Parathyroid adenoma (tissue), 2 donors: ENCODE data around the gene DEPDC7.
A peak's percentile ranks its signal among the peaks of the same experiment; 100 is the strongest.
"Not testable (repeated sequence)": the region's sequence is repeated elsewhere in the genome, so short reads cannot be mapped to it uniquely, and the experiment has no call there.

Experiments
- H2AFZ ChIP-seq: fragments of 300-600 bp; sonication (generic); one replicate; pipeline ENCODE4 v1.7.0; 2017; ENCODE audit warnings: antibody characterized with exemption, mild to moderate bottlenecking
- H3K27ac ChIP-seq: fragments of 300-600 bp; sonication (generic); one replicate; pipeline ENCODE4 v1.7.0; 2017
- H3K27me3 ChIP-seq: fragments of 300-600 bp; sonication (generic); one replicate; pipeline ENCODE4 v1.7.0; 2017; ENCODE audit warnings: low read length; ENCODE audit not compliant: control insufficient read depth, insufficient read depth
- H3K36me3 ChIP-seq: fragments of 300-600 bp; sonication (generic); one replicate; pipeline ENCODE4 v1.7.0; 2017; ENCODE audit warnings: low read length; ENCODE audit not compliant: control insufficient read depth, insufficient read depth
- H3K4me1 ChIP-seq: fragments of 300-600 bp; sonication (generic); one replicate; pipeline ENCODE4 v1.7.0; 2017; ENCODE audit warnings: control low read depth
- H3K4me2 ChIP-seq: fragments of 300-600 bp; sonication (generic); one replicate; pipeline ENCODE4 v1.7.0; 2017; ENCODE audit warnings: low read length
- H3K4me3 ChIP-seq: fragments of 300-600 bp; sonication (generic); one replicate; pipeline ENCODE4 v1.7.0; 2017; ENCODE audit warnings: low read depth, low read length
- H3K79me2 ChIP-seq: fragments of 300-600 bp; sonication (generic); one replicate; pipeline ENCODE4 v1.7.0; 2017; ENCODE audit warnings: control low read depth
- H3K9ac ChIP-seq: fragments of 300-600 bp; sonication (generic); one replicate; pipeline ENCODE4 v1.7.0; 2017; ENCODE audit warnings: mild to moderate bottlenecking
- H3K9me3 ChIP-seq: fragments of 300-600 bp; sonication (generic); one replicate; pipeline ENCODE4 v1.7.0; 2017; ENCODE audit warnings: low read length; ENCODE audit not compliant: control insufficient read depth
- TF ChIP-seq, protein P1 (sequence below): fragments of 300-600 bp; sonication (generic); IDR thresholded peaks from one replicate; pipeline ENCODE4 v1.7.0; 2017; ENCODE audit warnings: antibody characterized with exemption, mild to moderate bottlenecking
- donor health status: primary hyperparathyroidism.

DEPDC7 gene

DNA sequence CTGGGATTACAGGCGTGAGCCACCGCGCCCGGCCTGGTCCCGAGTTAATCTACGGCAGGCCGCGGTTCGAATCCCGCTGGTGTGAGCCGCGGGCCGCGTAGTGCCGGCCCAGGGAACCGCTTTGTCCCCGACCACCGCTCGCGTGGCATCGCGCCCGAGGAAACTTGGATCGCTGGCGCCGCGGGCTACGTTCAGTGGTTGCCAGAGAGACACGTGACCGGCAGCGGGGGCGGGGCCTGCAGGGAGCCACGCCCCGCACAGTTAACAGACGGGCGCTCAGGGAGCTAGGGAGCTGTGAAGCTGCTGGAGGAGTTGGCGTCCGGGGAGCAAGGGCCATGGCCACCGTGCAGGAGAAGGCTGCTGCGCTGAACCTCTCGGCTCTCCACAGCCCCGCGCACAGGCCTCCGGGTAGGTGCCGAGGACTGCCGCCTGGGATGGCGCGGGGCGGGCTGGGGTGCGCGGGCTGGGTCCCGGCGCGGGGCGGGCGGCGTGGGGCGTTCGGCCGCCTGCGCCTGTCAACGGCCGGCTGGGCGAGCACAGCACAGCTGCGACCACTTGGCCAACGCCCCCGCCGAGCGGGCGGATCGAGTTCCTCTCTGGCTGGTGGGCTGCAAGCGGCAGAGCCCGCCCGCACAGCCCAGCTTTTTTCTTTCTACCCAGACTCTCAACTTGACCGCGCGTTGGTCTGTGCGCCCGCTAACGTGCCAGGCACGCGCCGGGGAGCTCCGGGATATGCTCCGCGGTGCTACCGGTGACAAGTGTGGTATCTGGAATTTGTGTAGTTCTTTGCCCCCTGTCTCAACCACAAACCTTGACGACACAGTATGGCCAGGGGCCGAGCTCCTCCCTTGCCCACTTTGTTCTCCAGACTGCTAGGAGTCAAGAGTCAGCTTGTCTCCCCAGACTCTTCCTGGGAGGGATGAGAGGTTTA is at the start of gene DEPDC7:
DEPDC7 (plus strand) TSS at position 258 of the 931 bp plus-strand sequence; CDS start at position 336, 78 bp downstream.
- no peak within 1 kb of the TSS for H3K27ac ChIP-seq
- peak within 1 kb of the TSS; percentile 34 for H3K4me3 ChIP-seq
- TF ChIP-seq, protein P1, sequence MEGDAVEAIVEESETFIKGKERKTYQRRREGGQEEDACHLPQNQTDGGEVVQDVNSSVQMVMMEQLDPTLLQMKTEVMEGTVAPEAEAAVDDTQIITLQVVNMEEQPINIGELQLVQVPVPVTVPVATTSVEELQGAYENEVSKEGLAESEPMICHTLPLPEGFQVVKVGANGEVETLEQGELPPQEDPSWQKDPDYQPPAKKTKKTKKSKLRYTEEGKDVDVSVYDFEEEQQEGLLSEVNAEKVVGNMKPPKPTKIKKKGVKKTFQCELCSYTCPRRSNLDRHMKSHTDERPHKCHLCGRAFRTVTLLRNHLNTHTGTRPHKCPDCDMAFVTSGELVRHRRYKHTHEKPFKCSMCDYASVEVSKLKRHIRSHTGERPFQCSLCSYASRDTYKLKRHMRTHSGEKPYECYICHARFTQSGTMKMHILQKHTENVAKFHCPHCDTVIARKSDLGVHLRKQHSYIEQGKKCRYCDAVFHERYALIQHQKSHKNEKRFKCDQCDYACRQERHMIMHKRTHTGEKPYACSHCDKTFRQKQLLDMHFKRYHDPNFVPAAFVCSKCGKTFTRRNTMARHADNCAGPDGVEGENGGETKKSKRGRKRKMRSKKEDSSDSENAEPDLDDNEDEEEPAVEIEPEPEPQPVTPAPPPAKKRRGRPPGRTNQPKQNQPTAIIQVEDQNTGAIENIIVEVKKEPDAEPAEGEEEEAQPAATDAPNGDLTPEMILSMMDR = no peak

DNA sequence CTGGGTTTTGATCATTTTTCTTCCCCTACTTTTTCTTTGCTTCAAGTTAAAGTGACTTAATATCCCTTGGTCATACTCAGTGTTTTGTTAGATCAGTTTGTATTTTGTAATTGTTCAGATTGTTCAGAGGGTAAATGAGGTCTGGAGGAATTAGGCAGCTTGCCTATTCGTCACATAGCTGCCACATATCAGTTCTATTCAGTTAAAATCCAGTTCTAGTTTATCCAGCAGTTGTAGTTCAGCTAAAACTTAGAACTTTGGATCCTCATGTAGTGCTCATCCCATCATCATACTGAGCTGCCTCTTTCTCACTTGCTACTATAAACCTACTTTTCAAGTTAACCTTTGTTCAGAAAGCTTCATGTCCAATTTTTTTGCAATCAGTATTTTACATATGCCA is 47.1 kb upstream of the DEPDC7 start:
- no peak overlapping the region for H2AFZ ChIP-seq
- no peak overlapping the region for H3K9ac ChIP-seq
- H3K4me3 ChIP-seq = no peak overlapping the region
- no peak overlapping the region for H3K27ac ChIP-seq
- H3K27me3 ChIP-seq = no peaks in the 10 kb centered on the region
- H3K4me1 ChIP-seq = no peaks in the 10 kb centered on the region
- TF ChIP-seq, protein P1 = no peak
- H3K79me2 ChIP-seq = no peaks in the 10 kb centered on the region
- no peaks in the 10 kb centered on the region for H3K36me3 ChIP-seq
- H3K9me3 ChIP-seq = no peaks in the 10 kb centered on the region
- no peak overlapping the region for H3K4me2 ChIP-seq

More for the DNA sequence above, at the start of gene DEPDC7:
- peak within 1 kb of the TSS; percentile 80 for H2AFZ ChIP-seq
- H3K4me2 ChIP-seq = peak within 1 kb of the TSS; percentile 51
- H3K9me3 ChIP-seq = no peaks in the 10 kb centered on the region
- no peaks in the 10 kb centered on the region for H3K4me1 ChIP-seq
- no peaks in the 10 kb centered on the region for H3K27me3 ChIP-seq
- no peak within 1 kb of the TSS for H3K9ac ChIP-seq
- H3K79me2 ChIP-seq = no peaks in the 10 kb centered on the region
- no peaks in the 10 kb centered on the region for H3K36me3 ChIP-seq

DNA sequence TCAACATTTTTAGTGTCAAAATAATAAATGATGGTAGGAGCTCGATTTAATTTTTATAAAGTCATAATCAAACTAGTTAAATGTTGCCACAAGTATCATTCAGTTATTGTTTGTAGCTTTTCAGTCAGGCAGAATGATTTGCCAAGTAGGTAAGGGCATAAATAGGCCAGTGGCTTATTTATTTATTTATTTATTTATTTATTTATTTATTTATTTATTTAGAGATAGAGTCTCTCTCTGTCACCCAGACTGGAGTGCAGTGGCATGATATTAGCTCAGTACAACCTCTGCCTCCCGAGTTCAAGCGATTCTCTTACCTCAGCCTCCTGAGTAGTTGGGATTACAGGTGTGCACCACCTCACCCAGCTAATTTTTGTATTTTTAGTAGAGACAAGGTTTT is 43.4 kb upstream of the DEPDC7 start:
- not testable (repeated sequence) for H3K4me3 ChIP-seq, H3K4me2 ChIP-seq, H2AFZ ChIP-seq, H3K4me1 ChIP-seq, H3K79me2 ChIP-seq, H3K36me3 ChIP-seq, H3K27me3 ChIP-seq, H3K27ac ChIP-seq, H3K9ac ChIP-seq, H3K9me3 ChIP-seq

DNA sequence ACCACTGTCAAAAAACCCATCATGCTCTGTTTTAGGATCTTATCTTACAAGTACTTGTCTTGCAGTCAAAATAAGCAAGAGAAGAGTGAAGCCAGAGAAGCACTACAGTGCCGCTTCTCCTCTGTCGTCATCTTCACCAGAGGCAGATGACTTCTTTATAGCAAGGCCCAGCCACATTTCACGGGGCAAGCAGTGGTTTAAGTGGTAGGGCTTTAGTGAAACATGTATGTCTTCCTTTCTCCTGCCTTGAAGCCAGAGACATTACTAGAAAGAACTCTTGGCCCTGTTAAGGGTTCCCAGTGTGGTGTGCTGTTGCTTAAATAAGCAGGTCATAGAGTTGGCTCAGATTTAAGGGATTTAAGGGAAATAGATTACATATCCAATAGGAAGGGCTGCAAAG is 42.9 kb upstream of the DEPDC7 start:
- no peaks in the 10 kb centered on the region for H3K79me2 ChIP-seq
- no peak overlapping the region for H2AFZ ChIP-seq

DNA sequence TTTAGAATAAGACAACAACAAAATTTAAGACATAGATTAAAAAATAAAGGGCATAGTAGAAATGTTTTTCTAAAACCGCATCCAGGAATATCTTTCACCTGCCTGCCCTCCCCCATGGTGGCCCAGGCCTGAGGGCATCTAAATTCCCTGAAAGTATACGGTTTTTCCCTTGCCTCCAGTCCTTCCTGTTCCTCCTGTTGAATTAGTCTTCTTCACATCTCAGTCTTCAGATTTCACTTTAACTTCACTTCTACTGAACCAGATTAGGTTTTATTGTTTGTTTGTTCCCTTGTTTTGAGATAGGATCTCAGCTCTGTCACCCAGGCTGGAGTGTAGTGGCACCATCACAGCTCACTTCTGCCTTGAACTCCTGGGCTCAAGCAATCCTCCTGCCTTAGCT is 33.1 kb upstream of the DEPDC7 start:
- Histone ChIP-seq H3K79me2 (no peaks in the 10 kb centered on the region), H3K4me2 (no peak overlapping the region), H3K27ac (no peak overlapping the region), H3K27me3 (no peaks in the 10 kb centered on the region), H3K9ac (no peak overlapping the region), H2AFZ (no peak overlapping the region), H3K36me3 (no peaks in the 10 kb centered on the region), H3K9me3 (no peaks in the 10 kb centered on the region), H3K4me3 (no peak overlapping the region), H3K4me1 (no peaks in the 10 kb centered on the region)
- TF ChIP-seq, protein P1 = no peak

More for the DNA sequence above, 42.9 kb upstream of the DEPDC7 start:
- Histone ChIP-seq H3K27me3 (no peaks in the 10 kb centered on the region), H3K4me3 (no peak overlapping the region), H3K4me2 (no peak overlapping the region), H3K9ac (no peak overlapping the region), H3K36me3 (no peaks in the 10 kb centered on the region), H3K4me1 (no peaks in the 10 kb centered on the region), H3K27ac (no peak overlapping the region), H3K9me3 (no peaks in the 10 kb centered on the region)
- TF ChIP-seq, protein P1 = no peak
